NCI-H2081 treated with DMSO at 0.1 percent for 48 hours (cell line): ENCODE results near the gene PPP1R9A.

ENCODE experiments used
- DNase-seq: peaks from one replicate; lab custom pipeline; 2025; lab: John Stamatoyannopoulos, UW

The PPP1R9A gene

GRCh38 chr7:95319570-95319969 is 412.2 kb downstream of the PPP1R9A start:
- no peak for DNase-seq

GRCh38 chr7:95320651-95321050 is 413.3 kb downstream of the PPP1R9A start:
- DNase-seq: no peak

- DNase-seq: no peak
These were observed 414.3 kb downstream of the PPP1R9A start for GRCh38 chr7:95321720-95322119.

- DNase-seq: no peak
These were observed 415.0 kb downstream of the PPP1R9A start for GRCh38 chr7:95322396-95322795.

GRCh38 chr7:95322854-95323253 is 415.5 kb downstream of the PPP1R9A start:
- no peak for DNase-seq

GRCh38 chr7:95323410-95324129 is 416.2 kb downstream of the PPP1R9A start:
- no peak for DNase-seq

- no peak for DNase-seq
These were observed 417.0 kb downstream of the PPP1R9A start, which contains the start of gene PON1 for GRCh38 chr7:95324431-95324830. Gene PON1 (minus strand): TSS chr7:95324532. CDS start chr7:95324475, 57 bp downstream.

GRCh38 chr7:95327356-95327755 is 420.0 kb downstream of the PPP1R9A start:
- no peak for DNase-seq

- no peak for DNase-seq
These were observed 423.0 kb downstream of the PPP1R9A start for GRCh38 chr7:95330204-95330960.

GRCh38 chr7:95330961-95331337 is 423.6 kb downstream of the PPP1R9A start:
- no peak for DNase-seq

- DNase-seq: no peak
These were observed 427.1 kb downstream of the PPP1R9A start for GRCh38 chr7:95334447-95334846.

- DNase-seq: no peak
These were observed 427.7 kb downstream of the PPP1R9A start for GRCh38 chr7:95335093-95335492.

- no peak for DNase-seq
These were observed 431.4 kb downstream of the PPP1R9A start for GRCh38 chr7:95338832-95339231.

GRCh38 chr7:95340491-95340890 is 433.1 kb downstream of the PPP1R9A start:
- DNase-seq: no peak

- no peak for DNase-seq
These were observed 434.6 kb downstream of the PPP1R9A start for GRCh38 chr7:95342029-95342428.

- DNase-seq: no peak
These were observed 435.4 kb downstream of the PPP1R9A start for GRCh38 chr7:95342642-95343307.
